PC-3 (cell line): Measurements from ENCODE around the gene CEL. TPM values are rescaled to one million over a fixed set of nuclear protein-coding genes. Genes with fewer than 3 reads are reported as not detected.

Experiments used
- ATAC-seq: fragments of 200-7000 bp; cut with Tn5 transposase; 2 replicates; pipeline ENCODE4 v1.9.1; 2020; ENCODE audit warnings: mild to moderate bottlenecking, moderate library complexity
- BruUV-seq: library from RNA; stranded (reverse); fragments of 400-500 nt; replicated peaks from 2 replicates; lab custom pipeline; 2021; lab: Mats Ljungman, UMichigan
- CTCF ChIA-PET: fragments of 300-600 bp; sonication (Branson Sonifier 250); formaldehyde crosslinking; loops from one replicate; lab custom pipeline; 2022; ENCODE audit warnings: antibody characterized with exemption; lab: Charles Lee
- POLR2A ChIA-PET: fragments of 300-600 bp; sonication (Branson Sonifier 250); formaldehyde crosslinking; loops from one replicate; lab custom pipeline; 2022; ENCODE audit warnings: antibody characterized with exemption; ENCODE audit not compliant: unreplicated experiment; lab: Charles Lee
- DNase-seq: peaks from one replicate; pipeline ENCODE4 v3.0.0-alpha.2; 2015
- H2AFZ ChIP-seq: fragments of 300-600 bp; sonication (generic); 2 replicates; pipeline ENCODE4 v1.6.0; 2016; ENCODE audit warnings: antibody characterized with exemption, low read length
- H3F3A ChIP-seq: fragments of 300-600 bp; sonication (generic); one replicate; pipeline ENCODE4 v1.6.0; 2017; ENCODE audit warnings: antibody characterized with exemption, low read length, control low read depth, mild to moderate bottlenecking; ENCODE audit not compliant: unreplicated experiment
- H3K27ac ChIP-seq: fragments of 300-600 bp; sonication (generic); 2 replicates; pipeline ENCODE4 v1.5.1; 2016; ENCODE audit warnings: mild to moderate bottlenecking, low read length
- H3K27me3 ChIP-seq: fragments of 300-600 bp; sonication (generic); 2 replicates; pipeline ENCODE4 v1.6.1; 2016; ENCODE audit warnings: low read length, mixed read lengths
- H3K36me3 ChIP-seq: fragments of 300-600 bp; sonication (generic); 2 replicates; pipeline ENCODE4 v1.6.1; 2016; ENCODE audit warnings: low read depth, mixed run types, low read length, mixed read lengths
- H3K4me1 ChIP-seq: fragments of 300-600 bp; sonication (generic); 2 replicates; pipeline ENCODE4 v1.5.1; 2016; ENCODE audit warnings: low read length; ENCODE audit not compliant: insufficient read depth
- H3K4me2 ChIP-seq: fragments of 300-600 bp; sonication (generic); 2 replicates; pipeline ENCODE4 v1.6.0; 2016; ENCODE audit warnings: low read length
- H3K4me3 ChIP-seq: fragments of 300-600 bp; sonication (generic); 2 replicates; pipeline ENCODE4 v1.5.1; 2016; ENCODE audit warnings: mild to moderate bottlenecking, low read length, mixed read lengths
- H3K79me2 ChIP-seq: fragments of 300-600 bp; sonication (generic); 2 replicates; pipeline ENCODE4 v1.6.1; 2017; ENCODE audit warnings: low read length, mixed read lengths
- H3K9ac ChIP-seq: fragments of 300-600 bp; sonication (generic); 2 replicates; pipeline ENCODE4 v1.6.0; 2016; ENCODE audit warnings: mild to moderate bottlenecking, low read length
- H3K9me2 ChIP-seq: fragments of 300-600 bp; sonication (generic); replicated peaks from 2 replicates; pipeline ENCODE4 v1.6.1; 2016; ENCODE audit warnings: mixed run types, low read length, mixed read lengths
- H3K9me3 ChIP-seq: fragments of 300-600 bp; sonication (generic); 2 replicates; pipeline ENCODE4 v1.6.1; 2016; ENCODE audit warnings: low read length, mixed read lengths
- H4K20me1 ChIP-seq: fragments of 300-600 bp; sonication (generic); 2 replicates; pipeline ENCODE4 v1.6.1; 2016; ENCODE audit warnings: low read length, mixed read lengths
- CTCF ChIP-seq: fragments of 300-600 bp; sonication (generic); conservative IDR thresholded peaks from 2 replicates; pipeline ENCODE4 v1.5.1; 2017; ENCODE audit warnings: antibody characterized with exemption, low read depth, mild to moderate bottlenecking, low read length
- EZH2 ChIP-seq: fragments of 300-600 bp; sonication (generic); IDR thresholded peaks from one replicate; pipeline ENCODE4 v1.6.1; 2017; ENCODE audit warnings: antibody characterized with exemption, mild to moderate bottlenecking, low read length; ENCODE audit not compliant: unreplicated experiment
- EZH2phosphoT487 ChIP-seq: fragments of 300-600 bp; sonication (generic); IDR thresholded peaks from 2 replicates; pipeline ENCODE4 v1.6.1; 2018; ENCODE audit warnings: mild to moderate bottlenecking, antibody characterized with exemption, low read length, borderline replicate concordance
- intact Hi-C: fragments of 100-400 bp; cut with micrococcal nuclease; formaldehyde crosslinking; loops from 2 replicates; pipeline ENCODE4 v1.9.0; 2023
- total RNA-seq: library from RNA; depleted of rRNA; stranded (reverse); fragments of >200 nt; gene quantifications from 2 replicates; pipeline ENCODE4 v1.2.3, GENCODE V29; 2014

The CEL gene
- total RNA-seq, 1 experiment from 2014 or later = 0.47 TPM

GRCh38 chr9:133049043-133049442 lies 12.7 kb upstream of the CEL start:
- DNase-seq = no peak
- Histone ChIP-seq H4K20me1 (no peaks in the 10 kb centered on the region), H3K4me1 (no peaks in the 10 kb centered on the region), H2AFZ (no peak overlapping the region), H3K9ac (no peak overlapping the region), H3K4me2 (no peak overlapping the region), H3K27ac (no peak overlapping the region), H3K36me3 (peaks cover 4% of the 10 kb centered on the region; the same call in 1 of the 2 replicates), H3K4me3 (no peak overlapping the region), H3K27me3 (no peaks in the 10 kb centered on the region), H3K9me2 (no peaks in the 10 kb centered on the region), H3K79me2 (no peaks in the 10 kb centered on the region), H3K9me3 (no peaks in the 10 kb centered on the region), H3F3A (no peaks in the 10 kb centered on the region)
- ChIA-PET CTCF (no interaction called here), POLR2A (no interaction called here)
- ATAC-seq = no peak
- TF ChIP-seq EZH2 (no peak), EZH2phosphoT487 (no peak), CTCF (no peak)
- intact Hi-C loops = loop anchor here (2.0 kb wide), 1 partner anchor 98 kb away; no protein-coding TSS in a partner anchor
- BruUV-seq = no TSS peak

- Histone ChIP-seq H3K9ac (no peak overlapping the region), H3K36me3 (no peaks in the 10 kb centered on the region; the same call in 1 of the 2 replicates), H3F3A (no peaks in the 10 kb centered on the region), H3K4me1 (no peaks in the 10 kb centered on the region), H3K79me2 (no peaks in the 10 kb centered on the region), H3K9me2 (no peaks in the 10 kb centered on the region), H4K20me1 (no peaks in the 10 kb centered on the region), H3K9me3 (no peaks in the 10 kb centered on the region), H3K27me3 (no peaks in the 10 kb centered on the region), H2AFZ (no peak overlapping the region), H3K4me2 (no peak overlapping the region), H3K27ac (no peak overlapping the region), H3K4me3 (no peak overlapping the region)
- BruUV-seq = no TSS peak
- DNase-seq (no peak), ATAC-seq (no peak)
- intact Hi-C loops = no loop called here
- CTCF ChIA-PET = no interaction called here
- POLR2A ChIA-PET = no interaction called here
- no peak for TF ChIP-seq CTCF
- TF ChIP-seq EZH2phosphoT487 = no peak
- TF ChIP-seq EZH2 = no peak
These were observed 11.6 kb upstream of the CEL start for GRCh38 chr9:133050142-133050541.

DNA sequence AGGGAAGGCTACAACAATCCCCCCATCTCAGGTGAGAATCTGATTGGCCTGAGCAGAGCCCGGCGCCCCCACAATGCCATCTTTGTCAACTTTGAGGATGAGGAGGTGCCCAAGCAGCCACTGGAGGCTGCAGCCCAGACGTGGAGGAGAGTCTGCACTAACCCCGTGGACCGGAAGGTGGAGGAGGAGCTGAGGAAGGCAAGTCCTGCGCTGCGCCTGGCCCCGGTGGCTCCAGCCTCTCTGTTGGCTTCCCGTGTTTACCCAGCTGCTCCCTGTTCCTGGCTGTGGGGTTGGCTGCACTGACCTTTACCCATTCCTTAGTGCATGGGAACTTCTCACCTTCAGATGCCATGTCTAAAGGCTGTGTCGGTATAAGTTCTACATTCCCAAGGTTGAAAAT lies 11.0 kb upstream of the CEL start:
- H3K79me2 ChIP-seq = no peaks in the 10 kb centered on the region
- no peaks in the 10 kb centered on the region; the same call in 1 of the 2 replicates for H3K36me3 ChIP-seq
- ChIA-PET CTCF (no interaction called here), POLR2A (no interaction called here)
- ATAC-seq = no peak
- no TSS peak for BruUV-seq
- H3F3A ChIP-seq = no peaks in the 10 kb centered on the region
- no peaks in the 10 kb centered on the region for H4K20me1 ChIP-seq
- H3K27ac ChIP-seq = no peak overlapping the region
- no peaks in the 10 kb centered on the region for H3K9me2 ChIP-seq
- TF ChIP-seq EZH2 (no peak), CTCF (no peak)
- H2AFZ ChIP-seq = no peak overlapping the region
- no peaks in the 10 kb centered on the region for H3K27me3 ChIP-seq
- no peak overlapping the region for H3K4me2 ChIP-seq
- H3K4me1 ChIP-seq = no peaks in the 10 kb centered on the region
- intact Hi-C loops = no loop called here
- H3K9ac ChIP-seq = no peak overlapping the region
- no peak for DNase-seq
- no peak overlapping the region for H3K4me3 ChIP-seq
- no peaks in the 10 kb centered on the region for H3K9me3 ChIP-seq
